C1 segment of cervical spinal cord (tissue), 14 donors: ENCODE results near the gene EXTL1.
"Not testable (repeated sequence)": the region's sequence is repeated elsewhere in the genome, so short reads cannot be mapped to it uniquely, and the experiment has no call there.

Source experiments
- DNase-seq, 14 donors: peaks; one replicate each; lab custom pipeline; 2025; lab: John Stamatoyannopoulos, UW

EXTL1 gene

GRCh38 chr1:26021647-26022403 is at the start of gene EXTL1:
EXTL1 (plus strand) TSS chr1:26021775; CDS start chr1:26022647, 872 bp downstream.
- peak in 6 of 14 donors; percentile 15 to 60 (median 32) for DNase-seq

GRCh38 chr1:25971811-25972180 is 49.8 kb upstream of the EXTL1 start:
- DNase-seq: no peak

- no peak for DNase-seq
These were observed 47.8 kb upstream of the EXTL1 start for GRCh38 chr1:25973610-25974321.

- no peak for DNase-seq
These were observed 43.8 kb upstream of the EXTL1 start for GRCh38 chr1:25977801-25978200.

GRCh38 chr1:25978403-25978802 is 43.2 kb upstream of the EXTL1 start:
- no peak for DNase-seq

- DNase-seq: no peak
These were observed 42.4 kb upstream of the EXTL1 start for GRCh38 chr1:25979210-25979609.

- DNase-seq: no peak
These were observed 36.4 kb upstream of the EXTL1 start for GRCh38 chr1:25985171-25985570.

GRCh38 chr1:25985670-25986069 is 35.9 kb upstream of the EXTL1 start:
- no peak for DNase-seq

GRCh38 chr1:25986773-25987172 is 34.8 kb upstream of the EXTL1 start:
- DNase-seq: not testable (repeated sequence)

- peak in 1 of 14 donors; percentile 12 for DNase-seq
These were observed 33.6 kb upstream of the EXTL1 start for GRCh38 chr1:25987951-25988350.

- DNase-seq: no peak
These were observed 31.9 kb upstream of the EXTL1 start for GRCh38 chr1:25989440-25990234.

- DNase-seq: no peak
These were observed 31.3 kb upstream of the EXTL1 start for GRCh38 chr1:25990251-25990650.

- DNase-seq: no peak
These were observed 30.7 kb upstream of the EXTL1 start for GRCh38 chr1:25990702-25991395.

- no peak for DNase-seq
These were observed 29.5 kb upstream of the EXTL1 start for GRCh38 chr1:25991937-25992688.

- no peak for DNase-seq
These were observed 28.8 kb upstream of the EXTL1 start for GRCh38 chr1:25992689-25993171.

GRCh38 chr1:25993197-25993951 is 28.2 kb upstream of the EXTL1 start:
- DNase-seq: no peak

GRCh38 chr1:25994402-25995150 is 27.0 kb upstream of the EXTL1 start:
- DNase-seq: no peak

GRCh38 chr1:25996966-25997827 is 24.4 kb upstream of the EXTL1 start:
- DNase-seq: peak in 2 of 14 donors; percentile 39 to 54
